ENCODE measurements around the gene RHBDL2.

RHBDL2 gene

GRCh38 chr1:38919130-38919529, 22.5 kb downstream of the RHBDL2 start:
- H2AFZ ChIP-seq (ENCODE audit: low read length): no peak overlapping the region
- H3K79me2 ChIP-seq (ENCODE audit: insufficient read depth, low read length): no peaks in the 10 kb centered on the region
- no peak overlapping the region for H3K4me3 ChIP-seq (ENCODE audit: low read depth, low read length, poor library complexity, severe bottlenecking)
- H3K9me2 ChIP-seq (ENCODE audit: low read depth, low read length): no peaks in the 10 kb centered on the region
- TF ChIP-seq, protein P1, sequence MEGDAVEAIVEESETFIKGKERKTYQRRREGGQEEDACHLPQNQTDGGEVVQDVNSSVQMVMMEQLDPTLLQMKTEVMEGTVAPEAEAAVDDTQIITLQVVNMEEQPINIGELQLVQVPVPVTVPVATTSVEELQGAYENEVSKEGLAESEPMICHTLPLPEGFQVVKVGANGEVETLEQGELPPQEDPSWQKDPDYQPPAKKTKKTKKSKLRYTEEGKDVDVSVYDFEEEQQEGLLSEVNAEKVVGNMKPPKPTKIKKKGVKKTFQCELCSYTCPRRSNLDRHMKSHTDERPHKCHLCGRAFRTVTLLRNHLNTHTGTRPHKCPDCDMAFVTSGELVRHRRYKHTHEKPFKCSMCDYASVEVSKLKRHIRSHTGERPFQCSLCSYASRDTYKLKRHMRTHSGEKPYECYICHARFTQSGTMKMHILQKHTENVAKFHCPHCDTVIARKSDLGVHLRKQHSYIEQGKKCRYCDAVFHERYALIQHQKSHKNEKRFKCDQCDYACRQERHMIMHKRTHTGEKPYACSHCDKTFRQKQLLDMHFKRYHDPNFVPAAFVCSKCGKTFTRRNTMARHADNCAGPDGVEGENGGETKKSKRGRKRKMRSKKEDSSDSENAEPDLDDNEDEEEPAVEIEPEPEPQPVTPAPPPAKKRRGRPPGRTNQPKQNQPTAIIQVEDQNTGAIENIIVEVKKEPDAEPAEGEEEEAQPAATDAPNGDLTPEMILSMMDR (IDR thresholded peaks at IDR 0.05; ENCODE audit: low read length): no peak
- TF ChIP-seq EZH2 (IDR thresholded peaks at IDR 0.05; ENCODE audit: borderline replicate concordance, low read length): no peak
- no peaks in the 10 kb centered on the region for H3K36me3 ChIP-seq (ENCODE audit: insufficient read depth, low read length)
- no peaks in the 10 kb centered on the region for H3F3A ChIP-seq (ENCODE audit: insufficient read depth, low read length)
- no peak overlapping the region for H3K9ac ChIP-seq (ENCODE audit: low read length)
- no peaks in the 10 kb centered on the region for H3K27me3 ChIP-seq (ENCODE audit: insufficient read depth, low read length)
- H3K9me3 ChIP-seq (ENCODE audit: low read length): no peaks in the 10 kb centered on the region
- no peak overlapping the region for H3K27ac ChIP-seq (ENCODE audit: low read depth, low read length, poor library complexity, severe bottlenecking)
- no peaks in the 10 kb centered on the region for H4K20me1 ChIP-seq (ENCODE audit: insufficient read depth, low read length)
- no peaks in the 10 kb centered on the region for H3K4me1 ChIP-seq (ENCODE audit: insufficient read depth, low read length, severe bottlenecking)
- H3K4me2 ChIP-seq (ENCODE audit: low read length): no peak overlapping the region

DNA sequence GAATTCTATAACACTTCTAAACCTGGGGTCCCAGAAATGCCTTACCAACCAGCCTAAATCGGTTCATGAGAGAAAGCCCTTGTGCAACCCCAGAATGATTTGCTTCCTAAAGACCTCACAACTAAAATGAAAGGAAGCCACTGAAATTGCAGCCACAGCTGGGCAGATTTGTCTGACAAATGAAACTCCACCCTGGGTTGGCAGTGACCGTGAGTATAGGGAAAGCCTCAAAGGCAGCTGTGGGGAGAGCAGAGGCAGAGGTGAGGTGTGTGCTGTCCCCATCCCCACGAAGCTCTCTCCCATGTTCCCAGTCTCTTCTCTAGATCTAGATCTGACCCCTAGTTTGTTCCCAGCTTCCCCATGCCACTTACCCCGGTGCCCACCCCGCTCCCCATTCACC, 23.1 kb downstream of the RHBDL2 start:
- no peaks in the 10 kb centered on the region for H3F3A ChIP-seq (ENCODE audit: insufficient read depth, low read length)
- H3K9me2 ChIP-seq (ENCODE audit: low read depth, low read length): no peaks in the 10 kb centered on the region
- no peaks in the 10 kb centered on the region for H4K20me1 ChIP-seq (ENCODE audit: insufficient read depth, low read length)
- H3K4me1 ChIP-seq (ENCODE audit: insufficient read depth, low read length, severe bottlenecking): no peaks in the 10 kb centered on the region
- H3K4me3 ChIP-seq (ENCODE audit: low read depth, low read length, poor library complexity, severe bottlenecking): no peak overlapping the region
- H3K4me2 ChIP-seq (ENCODE audit: low read length): no peak overlapping the region
- H2AFZ ChIP-seq (ENCODE audit: low read length): no peak overlapping the region
- H3K9me3 ChIP-seq (ENCODE audit: low read length): no peaks in the 10 kb centered on the region
- H3K9ac ChIP-seq (ENCODE audit: low read length): no peak overlapping the region
- TF ChIP-seq, protein P1 (IDR thresholded peaks at IDR 0.05; ENCODE audit: low read length): no peak
- TF ChIP-seq EZH2 (IDR thresholded peaks at IDR 0.05; ENCODE audit: borderline replicate concordance, low read length): no peak
- no peak overlapping the region for H3K27ac ChIP-seq (ENCODE audit: low read depth, low read length, poor library complexity, severe bottlenecking)
- no peaks in the 10 kb centered on the region for H3K79me2 ChIP-seq (ENCODE audit: insufficient read depth, low read length)
- no peaks in the 10 kb centered on the region for H3K27me3 ChIP-seq (ENCODE audit: insufficient read depth, low read length)
- no peaks in the 10 kb centered on the region for H3K36me3 ChIP-seq (ENCODE audit: insufficient read depth, low read length)

DNA sequence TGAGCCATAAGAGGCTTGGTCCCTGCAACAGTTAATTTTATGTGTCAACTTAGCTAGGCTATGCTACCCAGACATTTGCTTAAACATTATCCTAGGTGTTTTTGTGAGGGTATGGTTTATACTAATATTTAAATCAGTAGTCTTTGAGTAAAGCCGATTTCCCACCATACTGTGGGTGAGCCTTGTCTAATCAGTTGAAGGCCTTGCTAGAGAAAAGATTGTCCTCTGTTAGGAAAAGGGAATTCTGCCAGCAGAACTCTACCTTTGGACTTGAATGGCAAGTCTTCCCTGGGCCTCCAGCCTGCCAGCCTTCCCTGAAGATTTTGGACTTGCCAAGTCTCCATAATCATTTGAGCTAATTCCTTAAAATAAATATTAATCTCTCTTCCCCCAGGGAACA, 23.9 kb downstream of the RHBDL2 start:
- no peaks in the 10 kb centered on the region for H4K20me1 ChIP-seq (ENCODE audit: insufficient read depth, low read length)
- no peaks in the 10 kb centered on the region for H3K36me3 ChIP-seq (ENCODE audit: insufficient read depth, low read length)
- no peaks in the 10 kb centered on the region for H3K9me3 ChIP-seq (ENCODE audit: low read length)
- H2AFZ ChIP-seq (ENCODE audit: low read length): no peak overlapping the region
- no peaks in the 10 kb centered on the region for H3F3A ChIP-seq (ENCODE audit: insufficient read depth, low read length)
- no peak overlapping the region for H3K9ac ChIP-seq (ENCODE audit: low read length)
- H3K4me2 ChIP-seq (ENCODE audit: low read length): no peak overlapping the region
- no peaks in the 10 kb centered on the region for H3K9me2 ChIP-seq (ENCODE audit: low read depth, low read length)
- H3K4me3 ChIP-seq (ENCODE audit: low read depth, low read length, poor library complexity, severe bottlenecking): no peak overlapping the region
- H3K27me3 ChIP-seq (ENCODE audit: insufficient read depth, low read length): no peaks in the 10 kb centered on the region
- no peaks in the 10 kb centered on the region for H3K4me1 ChIP-seq (ENCODE audit: insufficient read depth, low read length, severe bottlenecking)
- no peak for TF ChIP-seq EZH2 (IDR thresholded peaks at IDR 0.05; ENCODE audit: borderline replicate concordance, low read length)
- TF ChIP-seq, protein P1 (IDR thresholded peaks at IDR 0.05; ENCODE audit: low read length): no peak
- no peak overlapping the region for H3K27ac ChIP-seq (ENCODE audit: low read depth, low read length, poor library complexity, severe bottlenecking)
- H3K79me2 ChIP-seq (ENCODE audit: insufficient read depth, low read length): no peaks in the 10 kb centered on the region
